GM19397 (cell line): Measurements from ENCODE around the gene RRAS2.
A peak's percentile ranks its signal among the peaks of the same experiment; 100 is the strongest.
"Not testable (repeated sequence)": the region's sequence is repeated elsewhere in the genome, so short reads cannot be mapped to it uniquely, and the experiment has no call there.

ENCODE experiments used
- ATAC-seq: cut with Tn5 transposase; IDR thresholded peaks from one replicate; pipeline ENCODE4 v1.9.1; 2021; ENCODE audit warnings: mild to moderate bottlenecking, moderate library complexity; ENCODE audit not compliant: unreplicated experiment

The RRAS2 gene

GRCh38 chr11:14259878-14260277 lies 99.1 kb downstream of the RRAS2 start:
- ATAC-seq = no peak

DNA sequence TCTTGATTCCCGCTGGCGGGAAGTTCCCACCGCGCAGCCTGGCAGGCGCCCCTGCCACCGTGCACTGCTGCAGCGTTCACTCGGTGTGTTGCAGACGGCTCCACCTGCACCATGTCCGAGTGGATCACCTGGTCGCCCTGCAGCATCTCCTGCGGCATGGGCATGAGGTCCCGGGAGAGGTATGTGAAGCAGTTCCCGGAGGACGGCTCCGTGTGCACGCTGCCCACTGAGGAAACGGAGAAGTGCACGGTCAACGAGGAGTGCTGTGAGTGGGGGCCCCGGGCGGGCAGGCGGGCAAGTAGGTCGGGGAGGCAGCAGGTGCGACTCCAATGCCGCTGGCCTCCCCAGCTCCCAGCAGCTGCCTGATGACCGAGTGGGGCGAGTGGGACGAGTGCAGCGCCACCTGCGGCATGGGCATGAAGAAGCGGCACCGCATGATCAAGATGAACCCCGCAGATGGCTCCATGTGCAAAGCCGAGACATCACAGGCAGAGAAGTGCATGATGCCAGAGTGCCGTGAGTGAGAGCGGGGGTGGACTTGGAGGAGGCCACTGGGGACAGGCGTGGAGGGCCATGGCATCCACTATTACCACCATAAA lies 99.7 kb downstream of the RRAS2 start:
- no peak for ATAC-seq

GRCh38 chr11:14258221-14258935 lies 100.6 kb downstream of the RRAS2 start:
- ATAC-seq = no peak

- no peak for ATAC-seq
Observed at GRCh38 chr11:14255238-14255534, 103.8 kb downstream of the RRAS2 start.

GRCh38 chr11:14254533-14255237 lies 104.3 kb downstream of the RRAS2 start:
- no peak for ATAC-seq

DNA sequence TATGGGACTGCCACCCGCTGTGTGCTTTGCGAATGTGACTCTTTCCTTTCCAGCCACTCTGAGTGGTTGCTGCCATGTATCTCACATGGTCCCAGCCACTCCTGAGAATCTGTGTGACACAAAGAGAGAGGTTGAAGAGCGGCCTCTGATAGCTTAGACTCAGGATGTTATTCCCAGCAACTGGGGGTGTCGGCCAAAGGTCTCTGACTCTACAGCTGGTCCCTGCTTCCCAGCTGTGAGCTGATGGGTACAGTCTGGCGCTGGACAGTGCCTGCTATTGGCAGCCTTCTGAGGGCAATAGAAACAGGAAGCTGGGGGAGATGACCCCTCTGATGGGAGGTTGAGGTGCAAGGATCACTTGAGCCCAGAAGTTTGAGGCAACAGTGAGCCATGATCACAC lies 105.1 kb downstream of the RRAS2 start:
- ATAC-seq = no peak

- ATAC-seq = no peak
Observed at GRCh38 chr11:14253421-14253820, 105.6 kb downstream of the RRAS2 start.

DNA sequence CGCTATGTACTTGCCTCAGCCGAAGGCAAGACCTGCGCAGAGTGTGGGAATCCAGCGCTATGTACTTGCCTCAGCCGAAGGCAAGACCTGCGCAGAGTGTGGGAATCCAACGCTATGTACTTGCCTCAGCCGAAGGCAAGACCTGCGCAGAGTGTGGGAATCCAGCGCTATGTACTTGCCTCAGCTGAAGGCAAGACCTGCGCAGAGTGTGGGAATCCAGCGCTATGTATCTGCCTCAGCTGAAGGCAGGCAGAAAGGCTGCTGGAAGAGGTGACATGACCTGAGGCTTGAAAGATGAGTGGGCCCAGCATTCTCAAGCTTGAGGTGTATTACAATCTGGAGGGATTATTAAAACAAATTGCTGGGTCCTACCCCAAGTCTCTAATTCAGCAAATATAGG lies 106.5 kb downstream of the RRAS2 start:
- not testable (repeated sequence) for ATAC-seq

DNA sequence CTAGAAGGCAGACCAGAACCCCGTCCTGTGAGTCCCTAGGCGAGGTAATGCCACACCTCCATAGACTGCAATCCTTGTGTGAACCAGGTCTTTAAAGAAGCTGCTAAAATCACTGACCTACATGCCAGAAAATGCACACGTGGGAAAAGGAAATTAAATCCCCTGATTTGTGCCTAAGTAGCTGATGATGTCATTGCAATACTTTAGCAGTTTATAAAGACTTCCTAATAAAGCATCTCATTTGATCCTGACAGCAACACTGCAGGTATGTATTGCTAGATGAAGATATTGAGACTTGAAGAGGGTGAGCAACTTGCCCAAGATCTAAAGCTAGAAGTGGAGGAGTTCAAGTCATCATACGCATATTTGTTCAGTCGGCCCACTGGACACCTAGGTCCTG lies 107.2 kb downstream of the RRAS2 start:
- ATAC-seq = no peak

- no peak for ATAC-seq
Observed at GRCh38 chr11:14249121-14249963, 109.6 kb downstream of the RRAS2 start.

DNA sequence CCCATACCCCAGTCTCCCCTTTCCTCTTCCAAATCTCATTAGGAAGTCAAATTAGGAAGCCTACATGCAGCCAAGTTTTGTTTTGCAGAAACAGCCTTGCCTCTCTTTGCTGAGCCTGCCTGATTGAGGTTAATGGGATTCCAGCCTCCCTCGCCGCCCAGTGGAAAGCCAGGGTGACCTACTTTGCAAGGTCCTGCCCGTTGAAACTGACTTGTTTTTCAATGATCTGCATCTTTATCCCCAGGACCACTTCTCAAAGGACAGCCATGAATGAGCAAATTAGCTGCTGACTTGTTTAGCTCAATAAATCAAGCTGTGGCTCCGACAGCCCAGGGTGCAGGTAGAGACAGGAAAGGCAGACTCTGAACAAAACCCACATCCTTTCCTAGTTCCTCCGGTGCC lies 110.4 kb downstream of the RRAS2 start:
- no peak for ATAC-seq

DNA sequence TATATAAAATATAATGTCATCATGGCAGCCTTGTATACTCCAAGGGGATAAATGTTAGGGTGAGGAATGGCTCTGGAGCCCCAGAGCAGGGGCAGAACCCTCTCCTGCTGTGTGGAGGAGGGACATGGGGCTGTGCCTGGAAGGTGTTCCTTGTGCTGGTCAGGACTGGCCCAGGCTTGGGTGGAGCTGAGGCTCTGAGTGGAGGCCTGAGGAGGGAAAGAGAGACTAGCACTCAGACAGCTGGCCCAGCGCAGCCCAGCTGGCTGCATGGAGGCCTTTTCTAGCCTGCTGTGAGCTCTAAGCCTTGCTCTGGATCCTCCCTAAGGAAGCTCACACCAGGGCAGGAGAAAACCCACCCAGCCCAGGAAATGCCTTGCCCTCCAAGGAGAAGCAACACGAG lies 113.5 kb downstream of the RRAS2 start:
- ATAC-seq = no peak

GRCh38 chr11:14244926-14245325 lies 114.1 kb downstream of the RRAS2 start:
- ATAC-seq = no peak

DNA sequence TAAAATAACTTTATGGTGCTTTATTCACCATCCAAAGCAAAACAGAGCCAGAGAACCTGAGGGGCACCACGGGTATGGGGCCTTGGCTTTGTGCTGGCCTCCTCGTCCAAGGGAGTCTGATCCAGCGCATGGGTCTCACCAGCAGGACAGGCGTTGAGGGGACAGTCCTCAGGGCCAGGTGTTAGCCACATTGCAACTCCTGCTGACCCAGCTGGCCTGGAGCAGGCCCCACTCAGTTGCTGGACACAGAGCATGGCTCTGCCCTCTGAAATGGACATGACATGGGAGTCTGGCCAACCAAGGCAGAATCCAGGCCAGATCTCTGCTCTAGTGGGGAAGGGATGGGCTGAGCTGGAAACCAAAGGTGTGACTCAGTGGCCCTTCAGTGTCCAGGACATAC lies 116.2 kb downstream of the RRAS2 start:
- no peak for ATAC-seq

- no peak for ATAC-seq
Observed at GRCh38 chr11:14242187-14242586, 116.8 kb downstream of the RRAS2 start.

DNA sequence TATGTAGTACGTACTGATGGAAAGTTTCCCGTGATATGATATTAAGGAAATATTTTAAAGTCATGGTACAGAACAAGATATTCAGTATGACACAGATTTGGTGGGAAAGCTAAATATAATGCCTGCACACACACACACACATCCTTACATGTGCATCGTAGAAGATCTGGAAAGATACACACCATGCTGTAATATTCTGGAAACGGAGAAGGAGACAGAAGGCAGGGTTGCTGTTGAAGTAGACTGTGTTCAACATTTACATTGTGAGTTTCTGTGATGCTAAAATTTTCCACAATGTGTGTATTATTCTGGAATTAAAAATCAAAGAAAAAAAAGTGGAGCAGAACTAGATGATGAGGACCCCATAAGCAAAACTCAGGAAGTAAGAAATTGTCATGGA lies 118.0 kb downstream of the RRAS2 start:
- ATAC-seq = no peak

DNA sequence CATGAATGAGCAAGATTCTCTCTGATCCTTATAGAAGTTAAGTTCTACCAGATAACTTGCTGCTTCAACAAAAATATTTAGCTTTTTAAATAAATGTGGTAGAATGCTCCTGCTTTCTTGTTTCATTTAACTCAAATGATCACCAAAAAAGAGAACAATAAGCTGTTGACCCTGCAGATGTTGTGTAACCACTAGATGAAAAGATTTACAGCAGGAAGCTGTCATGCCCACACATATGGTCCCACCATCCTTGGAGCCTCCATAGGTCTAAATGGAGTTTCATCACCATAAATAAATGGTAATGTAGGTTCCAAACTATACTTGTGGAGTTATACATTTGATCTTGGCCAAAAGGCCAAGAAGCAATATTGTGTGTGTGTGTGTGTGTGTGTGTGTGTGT lies 118.8 kb downstream of the RRAS2 start:
- ATAC-seq = no peak

- peak; percentile 98 for ATAC-seq
Observed at GRCh38 chr11:14237444-14237961, 121.5 kb downstream of the RRAS2 start.

DNA sequence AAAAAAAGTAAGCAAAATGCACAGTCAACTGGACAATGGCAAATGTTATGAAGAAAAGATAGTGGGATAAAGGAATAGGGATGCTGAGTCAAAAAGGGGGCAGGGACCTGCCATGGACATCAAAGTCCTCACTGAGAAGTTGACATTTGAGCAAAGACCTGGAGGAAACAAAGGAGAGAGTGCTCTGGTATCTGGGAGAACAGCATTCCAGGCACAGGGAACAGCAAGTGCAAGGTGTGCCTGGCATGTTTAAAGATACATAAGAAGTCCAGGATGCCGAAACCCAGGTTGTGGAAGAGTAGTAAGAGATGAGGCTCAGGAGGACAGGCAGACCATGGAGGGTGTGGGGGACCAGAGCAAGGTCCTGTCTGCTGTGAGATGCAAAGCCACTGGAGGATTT lies 123.3 kb downstream of the RRAS2 start:
- ATAC-seq = no peak

DNA sequence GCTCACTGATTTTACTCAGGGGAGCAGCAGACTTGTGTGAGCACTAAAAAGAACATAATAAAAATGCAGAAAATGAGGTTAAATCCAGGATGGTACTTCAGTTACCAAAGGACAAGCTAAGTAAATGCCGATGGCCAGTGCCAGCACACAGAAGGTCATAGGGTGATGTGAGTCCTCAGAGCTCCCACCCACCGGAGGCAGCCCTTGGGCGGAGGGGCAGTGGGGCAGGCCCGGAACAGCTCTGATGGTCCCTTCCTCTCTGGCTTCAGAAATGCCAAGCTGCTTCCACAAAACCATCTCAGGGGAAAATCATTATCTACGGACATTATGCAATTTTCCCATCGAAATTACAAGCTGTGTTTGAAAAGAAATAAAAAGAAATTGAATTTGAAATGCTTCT lies 124.5 kb downstream of the RRAS2 start:
- no peak for ATAC-seq

- ATAC-seq = no peak
Observed at GRCh38 chr11:14232652-14233051, 126.3 kb downstream of the RRAS2 start.
